Thyroid gland (tissue), 4 donors: ENCODE results near the gene MAPKAPK2.

Experiments used
- POLR2A ChIP-seq, 2 donors: fragments of 450-650 bp; IDR thresholded peaks; one replicate each; pipeline ENCODE4 v1.6.1; 2017; ENCODE audit warnings: antibody characterized with exemption in 2 of 2, mild to moderate bottlenecking in 2 of 2, moderate library complexity in 1 of 2
- TF ChIP-seq, protein P1 (sequence below), 6 experiments: fragments of 200-600 bp in 3 of 6; fragments of 450-650 bp in 3 of 6; sonication (generic) in 3 of 6; IDR thresholded peaks; one replicate each; pipeline ENCODE4 v1.5.1; 2016 to 2019; ENCODE audit warnings: antibody characterized with exemption in 6 of 6, mild to moderate bottlenecking in 2 of 6, inconsistent platforms in 1 of 6, moderate library complexity in 1 of 6

DNA sequence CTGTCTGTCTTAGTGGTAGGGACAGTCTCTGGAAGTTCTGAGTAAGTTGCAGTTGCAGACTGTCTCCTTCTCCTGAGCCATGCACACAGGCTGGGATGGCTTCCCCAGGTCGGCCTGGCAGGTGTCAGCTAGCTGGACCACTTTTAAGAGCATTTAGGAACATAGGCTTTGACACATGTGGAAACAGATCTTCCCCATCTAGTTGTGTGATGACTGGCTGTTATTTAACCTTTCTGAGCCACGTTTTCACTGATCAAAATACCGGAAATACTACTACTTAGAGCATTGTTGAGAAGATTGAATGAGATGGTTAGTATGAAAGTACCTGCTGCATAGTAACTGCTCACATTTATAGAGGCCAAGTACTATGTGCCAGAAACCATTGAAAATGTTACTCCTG lies 6.2 kb upstream of the MAPKAPK2 start:
- TF ChIP-seq, protein P1, sequence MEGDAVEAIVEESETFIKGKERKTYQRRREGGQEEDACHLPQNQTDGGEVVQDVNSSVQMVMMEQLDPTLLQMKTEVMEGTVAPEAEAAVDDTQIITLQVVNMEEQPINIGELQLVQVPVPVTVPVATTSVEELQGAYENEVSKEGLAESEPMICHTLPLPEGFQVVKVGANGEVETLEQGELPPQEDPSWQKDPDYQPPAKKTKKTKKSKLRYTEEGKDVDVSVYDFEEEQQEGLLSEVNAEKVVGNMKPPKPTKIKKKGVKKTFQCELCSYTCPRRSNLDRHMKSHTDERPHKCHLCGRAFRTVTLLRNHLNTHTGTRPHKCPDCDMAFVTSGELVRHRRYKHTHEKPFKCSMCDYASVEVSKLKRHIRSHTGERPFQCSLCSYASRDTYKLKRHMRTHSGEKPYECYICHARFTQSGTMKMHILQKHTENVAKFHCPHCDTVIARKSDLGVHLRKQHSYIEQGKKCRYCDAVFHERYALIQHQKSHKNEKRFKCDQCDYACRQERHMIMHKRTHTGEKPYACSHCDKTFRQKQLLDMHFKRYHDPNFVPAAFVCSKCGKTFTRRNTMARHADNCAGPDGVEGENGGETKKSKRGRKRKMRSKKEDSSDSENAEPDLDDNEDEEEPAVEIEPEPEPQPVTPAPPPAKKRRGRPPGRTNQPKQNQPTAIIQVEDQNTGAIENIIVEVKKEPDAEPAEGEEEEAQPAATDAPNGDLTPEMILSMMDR (IDR thresholded peaks at IDR 0.05): no peak
- no peak for TF ChIP-seq POLR2A (IDR thresholded peaks at IDR 0.05)
